Suprapubic skin (tissue), 4 donors: ENCODE measurements around the gene PSMD2.

ENCODE experiments used
- EP300 ChIP-seq: sonication (generic); formaldehyde crosslinking; IDR thresholded peaks from one replicate; pipeline ENCODE4 v1.6.1; 2017; ENCODE audit warnings: antibody characterized with exemption
- POLR2A ChIP-seq, 2 donors: fragments of 450-650 bp; IDR thresholded peaks; one replicate each; pipeline ENCODE4 v1.6.1; 2017; ENCODE audit warnings: antibody characterized with exemption in 2 of 2, mild to moderate bottlenecking in 2 of 2, moderate library complexity in 2 of 2
- POLR2AphosphoS5 ChIP-seq, 3 donors: sonication (generic); formaldehyde crosslinking; IDR thresholded peaks; one replicate each; pipeline ENCODE4 v1.6.1; 2017; ENCODE audit warnings: antibody characterized with exemption in 3 of 3
- TF ChIP-seq, protein P1 (sequence below), 2 donors: fragments of 200-600 bp in 1 of 2; fragments of 450-650 bp in 1 of 2; sonication (generic) in 1 of 2; IDR thresholded peaks; one replicate each; pipeline ENCODE4 v1.5.1; 2016 to 2019; ENCODE audit warnings: antibody characterized with exemption in 2 of 2, mild to moderate bottlenecking in 1 of 2, moderate library complexity in 1 of 2

DNA sequence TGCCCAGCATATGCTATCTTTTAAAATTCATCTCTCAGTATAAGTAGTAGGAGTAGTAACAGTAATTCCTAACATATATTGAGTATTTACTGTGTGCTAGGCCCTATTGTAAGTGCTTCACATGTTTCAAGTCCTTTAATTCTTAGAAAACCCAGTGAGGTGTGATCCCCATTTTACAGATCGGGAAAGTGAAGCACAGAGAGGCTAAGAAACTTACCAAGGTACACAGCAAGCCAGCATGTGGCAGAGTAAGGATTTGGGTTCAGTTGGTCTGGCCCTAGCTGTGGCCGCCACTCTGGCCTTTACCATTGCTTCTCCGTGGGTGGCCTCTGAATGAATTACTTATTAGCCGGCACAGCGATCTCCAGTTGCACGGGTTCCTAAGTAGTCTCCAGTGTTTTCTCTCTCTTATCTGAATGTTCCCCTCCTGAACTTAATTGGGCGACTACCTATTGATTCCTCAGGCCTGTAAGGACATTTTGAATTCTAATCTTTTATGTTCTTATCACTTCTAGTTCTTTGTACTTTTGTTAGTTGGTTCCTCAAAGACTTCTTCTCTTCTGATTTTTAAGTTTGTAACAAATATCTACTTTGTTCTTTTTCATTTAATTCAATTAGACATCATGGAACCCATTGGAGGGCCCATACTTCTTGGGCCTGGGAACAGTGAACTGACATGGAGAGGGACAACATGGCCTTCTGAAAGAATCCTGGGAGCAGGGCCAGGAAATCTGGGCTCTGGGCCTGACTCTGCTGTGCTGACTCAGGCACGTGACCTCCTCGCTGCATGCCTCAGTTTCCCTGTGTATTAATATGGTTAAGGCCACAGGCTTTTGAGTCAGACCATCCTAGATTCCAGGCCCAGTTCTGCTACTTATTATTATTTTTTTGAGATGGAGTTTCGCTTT is 50.8 kb downstream of the PSMD2 start:
- TF ChIP-seq, protein P1, sequence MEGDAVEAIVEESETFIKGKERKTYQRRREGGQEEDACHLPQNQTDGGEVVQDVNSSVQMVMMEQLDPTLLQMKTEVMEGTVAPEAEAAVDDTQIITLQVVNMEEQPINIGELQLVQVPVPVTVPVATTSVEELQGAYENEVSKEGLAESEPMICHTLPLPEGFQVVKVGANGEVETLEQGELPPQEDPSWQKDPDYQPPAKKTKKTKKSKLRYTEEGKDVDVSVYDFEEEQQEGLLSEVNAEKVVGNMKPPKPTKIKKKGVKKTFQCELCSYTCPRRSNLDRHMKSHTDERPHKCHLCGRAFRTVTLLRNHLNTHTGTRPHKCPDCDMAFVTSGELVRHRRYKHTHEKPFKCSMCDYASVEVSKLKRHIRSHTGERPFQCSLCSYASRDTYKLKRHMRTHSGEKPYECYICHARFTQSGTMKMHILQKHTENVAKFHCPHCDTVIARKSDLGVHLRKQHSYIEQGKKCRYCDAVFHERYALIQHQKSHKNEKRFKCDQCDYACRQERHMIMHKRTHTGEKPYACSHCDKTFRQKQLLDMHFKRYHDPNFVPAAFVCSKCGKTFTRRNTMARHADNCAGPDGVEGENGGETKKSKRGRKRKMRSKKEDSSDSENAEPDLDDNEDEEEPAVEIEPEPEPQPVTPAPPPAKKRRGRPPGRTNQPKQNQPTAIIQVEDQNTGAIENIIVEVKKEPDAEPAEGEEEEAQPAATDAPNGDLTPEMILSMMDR (IDR thresholded peaks at IDR 0.05), result no peak
- TF ChIP-seq POLR2AphosphoS5 (IDR thresholded peaks at IDR 0.05) (no peak), EP300 (no peak), POLR2A (IDR thresholded peaks at IDR 0.05) (no peak)
